ENCODE measurements around the gene LMOD3.

DNA sequence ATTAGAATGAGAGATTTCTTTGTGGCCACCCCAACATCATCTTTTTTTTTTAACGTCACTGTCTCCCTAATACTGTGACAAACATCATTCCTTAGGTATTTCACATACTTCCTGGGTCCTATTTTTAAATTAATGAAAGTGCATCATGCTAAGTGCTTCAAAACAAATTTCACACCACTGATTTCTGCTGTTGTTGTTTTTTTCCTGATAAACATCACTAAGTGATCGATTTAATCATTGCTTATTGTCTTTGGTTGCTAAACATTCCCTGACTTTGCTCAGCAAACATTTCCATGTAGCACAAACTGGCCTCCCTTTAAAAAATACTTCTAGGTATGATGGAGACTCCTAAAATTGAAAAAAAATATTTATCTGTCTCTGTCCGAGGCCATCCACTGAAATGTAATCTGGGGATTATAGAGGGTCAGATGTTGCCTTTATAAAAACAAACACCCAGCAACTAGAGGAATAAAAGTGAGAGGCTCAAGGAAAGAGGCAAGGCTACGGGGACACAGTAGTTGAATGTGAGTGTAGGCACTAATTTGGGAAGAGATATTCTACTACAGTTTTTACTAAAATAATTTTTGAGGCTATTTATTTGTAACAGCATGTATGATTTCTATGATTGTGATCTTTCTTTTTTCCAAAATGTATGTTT lies 20.5 kb upstream of the LMOD3 start:
- TF ChIP-seq, protein P1, sequence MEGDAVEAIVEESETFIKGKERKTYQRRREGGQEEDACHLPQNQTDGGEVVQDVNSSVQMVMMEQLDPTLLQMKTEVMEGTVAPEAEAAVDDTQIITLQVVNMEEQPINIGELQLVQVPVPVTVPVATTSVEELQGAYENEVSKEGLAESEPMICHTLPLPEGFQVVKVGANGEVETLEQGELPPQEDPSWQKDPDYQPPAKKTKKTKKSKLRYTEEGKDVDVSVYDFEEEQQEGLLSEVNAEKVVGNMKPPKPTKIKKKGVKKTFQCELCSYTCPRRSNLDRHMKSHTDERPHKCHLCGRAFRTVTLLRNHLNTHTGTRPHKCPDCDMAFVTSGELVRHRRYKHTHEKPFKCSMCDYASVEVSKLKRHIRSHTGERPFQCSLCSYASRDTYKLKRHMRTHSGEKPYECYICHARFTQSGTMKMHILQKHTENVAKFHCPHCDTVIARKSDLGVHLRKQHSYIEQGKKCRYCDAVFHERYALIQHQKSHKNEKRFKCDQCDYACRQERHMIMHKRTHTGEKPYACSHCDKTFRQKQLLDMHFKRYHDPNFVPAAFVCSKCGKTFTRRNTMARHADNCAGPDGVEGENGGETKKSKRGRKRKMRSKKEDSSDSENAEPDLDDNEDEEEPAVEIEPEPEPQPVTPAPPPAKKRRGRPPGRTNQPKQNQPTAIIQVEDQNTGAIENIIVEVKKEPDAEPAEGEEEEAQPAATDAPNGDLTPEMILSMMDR (IDR thresholded peaks at IDR 0.05), result no peak
- TF ChIP-seq POLR2A (IDR thresholded peaks at IDR 0.05) (no peak), EP300 (IDR thresholded peaks at IDR 0.05) (no peak), POLR2AphosphoS5 (IDR thresholded peaks at IDR 0.05) (no peak)
